IPS-18c (cell line): ENCODE results near the gene MESD.
A peak's percentile ranks its signal among the peaks of the same experiment; 100 is the strongest.

Source experiments
- H3K4me3 ChIP-seq: 2 replicates; pipeline ENCODE4 v1.7.0; 2013; ENCODE audit warnings: low read depth, mild to moderate bottlenecking, low read length, moderate library complexity; ENCODE audit not compliant: insufficient read depth
- H3K9me3 ChIP-seq: one replicate; pipeline ENCODE4 v1.6.1; 2013; ENCODE audit warnings: mild to moderate bottlenecking, low read length, moderate library complexity; ENCODE audit not compliant: control insufficient read depth, insufficient read depth

Gene MESD

GRCh38 chr15:80936288-80937078 is 53.1 kb downstream of the MESD start:
- H3K4me3 ChIP-seq, result no peak overlapping the region
- no peaks in the 10 kb centered on the region for H3K9me3 ChIP-seq

GRCh38 chr15:80934761-80935221 is 54.8 kb downstream of the MESD start:
- H3K4me3 ChIP-seq, result peak overlapping the region; percentile 12; the same call in 1 of the 2 replicates
- no peaks in the 10 kb centered on the region for H3K9me3 ChIP-seq

- Histone ChIP-seq H3K9me3 (no peaks in the 10 kb centered on the region), H3K4me3 (no peak overlapping the region)
Measured at GRCh38 chr15:80932989-80933388, 56.6 kb downstream of the MESD start.

- H3K9me3 ChIP-seq, result no peaks in the 10 kb centered on the region
- H3K4me3 ChIP-seq, result no peak overlapping the region
Measured at GRCh38 chr15:80932513-80932815, 57.2 kb downstream of the MESD start.

- no peak overlapping the region for H3K4me3 ChIP-seq
- no peaks in the 10 kb centered on the region for H3K9me3 ChIP-seq
Measured at GRCh38 chr15:80931721-80932512, 57.7 kb downstream of the MESD start.

- no peak overlapping the region for H3K4me3 ChIP-seq
- H3K9me3 ChIP-seq, result no peaks in the 10 kb centered on the region
Measured at GRCh38 chr15:80931191-80931590, 58.4 kb downstream of the MESD start.

- Histone ChIP-seq H3K4me3 (no peak overlapping the region), H3K9me3 (no peaks in the 10 kb centered on the region)
Measured at GRCh38 chr15:80929689-80930088, 59.9 kb downstream of the MESD start.

- Histone ChIP-seq H3K4me3 (no peak overlapping the region), H3K9me3 (no peaks in the 10 kb centered on the region)
Measured at GRCh38 chr15:80929225-80929624, 60.4 kb downstream of the MESD start.

GRCh38 chr15:80926126-80926525 is 63.5 kb downstream of the MESD start:
- Histone ChIP-seq H3K4me3 (no peak overlapping the region), H3K9me3 (no peaks in the 10 kb centered on the region)

GRCh38 chr15:80925597-80926059 is 64.0 kb downstream of the MESD start:
- no peak overlapping the region for H3K4me3 ChIP-seq
- no peaks in the 10 kb centered on the region for H3K9me3 ChIP-seq

- Histone ChIP-seq H3K9me3 (no peaks in the 10 kb centered on the region), H3K4me3 (no peak overlapping the region)
Measured at GRCh38 chr15:80924278-80924677, 65.3 kb downstream of the MESD start.

- no peak overlapping the region for H3K4me3 ChIP-seq
- H3K9me3 ChIP-seq, result no peaks in the 10 kb centered on the region
Measured at GRCh38 chr15:80923668-80924067, 66.0 kb downstream of the MESD start.

- H3K9me3 ChIP-seq, result no peaks in the 10 kb centered on the region
- no peak overlapping the region for H3K4me3 ChIP-seq
Measured at GRCh38 chr15:80921736-80922410, 67.7 kb downstream of the MESD start.

- H3K9me3 ChIP-seq, result no peaks in the 10 kb centered on the region
- H3K4me3 ChIP-seq, result no peak overlapping the region
Measured at GRCh38 chr15:80920271-80920699, 69.3 kb downstream of the MESD start.

- H3K4me3 ChIP-seq, result no peak overlapping the region
- no peaks in the 10 kb centered on the region for H3K9me3 ChIP-seq
Measured at GRCh38 chr15:80918196-80918783, 71.3 kb downstream of the MESD start.

GRCh38 chr15:80916056-80916455 is 73.6 kb downstream of the MESD start:
- Histone ChIP-seq H3K9me3 (no peaks in the 10 kb centered on the region), H3K4me3 (no peak overlapping the region)

GRCh38 chr15:80915472-80915871 is 74.1 kb downstream of the MESD start:
- Histone ChIP-seq H3K4me3 (no peak overlapping the region), H3K9me3 (no peaks in the 10 kb centered on the region)
